ENCODE data around the gene C10orf95. TPM values are rescaled to one million over a fixed set of nuclear protein-coding genes. Genes with fewer than 3 reads are reported as not detected.

Gene C10orf95
- total and polyA plus RNA-seq, 2 donors (not counting 3 experiments of a cell fraction or from before 2014, with no cell fraction given) = 0.08 TPM; not detected in 1

- H3K36me3 ChIP-seq (ENCODE audit: control insufficient read depth in 2 of 2, extremely low read depth in 1 of 2, insufficient read depth in 2 of 2, low read length in 2 of 2) = no peaks in the 10 kb centered on the region
- H3K79me2 ChIP-seq (ENCODE audit: control insufficient read depth, insufficient read depth, low read length) = peaks cover 9% of the 10 kb centered on the region
- H3K4me3 ChIP-seq (replicated peaks in 1 of 3; ENCODE audit: insufficient read depth in 1 of 3, low read depth in 1 of 3, low read length in 3 of 3) = no peak overlapping the region
- peaks cover 11 to 22% of the 10 kb centered on the region in 2 experiments for H3K27me3 ChIP-seq (ENCODE audit: control insufficient read depth in 2 of 2, insufficient read depth in 2 of 2, low read length in 2 of 2)
- H3K9ac ChIP-seq (replicated peaks; ENCODE audit: extremely low read depth, insufficient read depth, low read length) = no peak overlapping the region
- FAIRE-seq (no peak), DNase-seq (ENCODE audit: low read depth, low spot score) (no peak)
- no peak overlapping the region for H2AFZ ChIP-seq (ENCODE audit: low read depth, low read length)
- no peak overlapping the region for H3K4me2 ChIP-seq (ENCODE audit: insufficient read depth, low read length)
- H3K4me1 ChIP-seq (ENCODE audit: control insufficient read depth, extremely low read depth, insufficient read depth, low read length) = peaks cover 7% of the 10 kb centered on the region
- CTCF ChIA-PET = interaction anchor here (0.7 to 1.2 kb wide), 4 partner anchors 33 to 206 kb away, joined by 3 to 6 read pairs (median 3); no protein-coding TSS in a partner anchor
- H3K27ac ChIP-seq (ENCODE audit: insufficient read depth, low read depth, low read length) = no peak overlapping the region
- POLR2A ChIA-PET = no interaction called here
- BruUV-seq (replicated peaks) = no TSS peak
- no peaks in the 10 kb centered on the region for H3K9me3 ChIP-seq (replicated peaks; ENCODE audit: control insufficient read depth, insufficient read depth, low read length)
- H4K20me1 ChIP-seq (replicated peaks; ENCODE audit: control insufficient read depth, extremely low read depth, insufficient read depth, low read length) = no peaks in the 10 kb centered on the region
- H3K9me1 ChIP-seq (replicated peaks; ENCODE audit: control insufficient read depth, extremely low read depth, insufficient read depth, low read length) = no peaks in the 10 kb centered on the region
- TF ChIP-seq POLR2AphosphoS5 (IDR thresholded peaks at IDR 0.05; ENCODE audit: insufficient read depth, low read depth, low read length) = no peak
- no peak for TF ChIP-seq EZH2 (IDR thresholded peaks at IDR 0.05; ENCODE audit: borderline replicate concordance, low read depth, low read length, severe bottlenecking)
- TF ChIP-seq JUN (IDR thresholded peaks at IDR 0.05; ENCODE audit: borderline replicate concordance, insufficient read depth, insufficient read length, low read depth) = no peak
- no peak for TF ChIP-seq POLR2A (IDR thresholded peaks at IDR 0.05; ENCODE audit: low read depth, low read length)
- TF ChIP-seq CTCF (IDR thresholded peaks at IDR 0.05; ENCODE audit: extremely low read depth in 1 of 2, insufficient read depth in 1 of 2, low read depth in 1 of 2, low read length in 2 of 2) = no peak
- no peak for TF ChIP-seq GATA2 (IDR thresholded peaks at IDR 0.05; ENCODE audit: insufficient read depth, insufficient read length, low read depth, low read length)
- dilution Hi-C loops (cut with MboI; ENCODE audit: extremely low pct_ligation_motif_present, low sequenced_read_pairs) (no loop called here), intact Hi-C loops (cut with micrococcal nuclease) (no loop called here)
Measured at GRCh38 chr10:102435529-102436233, 15.7 kb downstream of the C10orf95 start.
